ENCODE results near the gene ASXL1. TPM values are rescaled to one million over a fixed set of nuclear protein-coding genes. Genes with fewer than 3 reads are reported as not detected.

Gene ASXL1
- total RNA-seq, 1 donor, result 68.8 TPM

GRCh38 chr20:32429343-32429742 lies 71.2 kb downstream of the ASXL1 start:
- Histone ChIP-seq H3K27me3 (ENCODE audit: insufficient read depth, low read length) (no peaks in the 10 kb centered on the region), H3K4me2 (ENCODE audit: insufficient read depth, low read length) (no peak overlapping the region), H3K4me1 (ENCODE audit: insufficient read depth, low read length) (no peaks in the 10 kb centered on the region), H3K79me2 (ENCODE audit: insufficient read depth, low read length) (peaks cover 42% of the 10 kb centered on the region), H3K9me3 (ENCODE audit: low read depth, low read length) (no peaks in the 10 kb centered on the region), H3K36me3 (ENCODE audit: insufficient read depth, low read length) (peaks cover 67% of the 10 kb centered on the region), H2AFZ (ENCODE audit: low read length) (no peak overlapping the region), H3K4me3 (ENCODE audit: insufficient read depth, low read length) (no peak overlapping the region), H3K27ac (ENCODE audit: low read depth, low read length) (no peak overlapping the region), H4K20me1 (ENCODE audit: insufficient read depth, low read length) (peaks cover 18% of the 10 kb centered on the region)
- peak; percentile 11 for DNase-seq (ENCODE audit: insufficient read length, low spot score, missing footprints)
- no peak for TF ChIP-seq CTCF (IDR thresholded peaks at IDR 0.05; ENCODE audit: extremely low read depth, low read depth, low read length)

GRCh38 chr20:32429745-32430360 lies 71.7 kb downstream of the ASXL1 start:
- no peaks in the 10 kb centered on the region for H3K4me1 ChIP-seq (ENCODE audit: insufficient read depth, low read length)
- no peak for TF ChIP-seq CTCF (IDR thresholded peaks at IDR 0.05; ENCODE audit: extremely low read depth, low read depth, low read length)
- peaks cover 18% of the 10 kb centered on the region for H4K20me1 ChIP-seq (ENCODE audit: insufficient read depth, low read length)
- H2AFZ ChIP-seq (ENCODE audit: low read length), result no peak overlapping the region
- H3K36me3 ChIP-seq (ENCODE audit: insufficient read depth, low read length), result peaks cover 72% of the 10 kb centered on the region
- H3K79me2 ChIP-seq (ENCODE audit: insufficient read depth, low read length), result peaks cover 37% of the 10 kb centered on the region
- no peak overlapping the region for H3K4me3 ChIP-seq (ENCODE audit: insufficient read depth, low read length)
- no peak overlapping the region for H3K4me2 ChIP-seq (ENCODE audit: insufficient read depth, low read length)
- H3K27me3 ChIP-seq (ENCODE audit: insufficient read depth, low read length), result no peaks in the 10 kb centered on the region
- H3K27ac ChIP-seq (ENCODE audit: low read depth, low read length), result no peak overlapping the region
- no peak for DNase-seq (ENCODE audit: insufficient read length, low spot score, missing footprints)
- H3K9me3 ChIP-seq (ENCODE audit: low read depth, low read length), result no peaks in the 10 kb centered on the region

GRCh38 chr20:32431457-32431856 lies 73.3 kb downstream of the ASXL1 start:
- no peak for DNase-seq (ENCODE audit: insufficient read length, low spot score, missing footprints)
- Histone ChIP-seq H3K9me3 (ENCODE audit: low read depth, low read length) (no peaks in the 10 kb centered on the region), H4K20me1 (ENCODE audit: insufficient read depth, low read length) (peaks cover 23% of the 10 kb centered on the region), H3K4me1 (ENCODE audit: insufficient read depth, low read length) (no peaks in the 10 kb centered on the region), H3K36me3 (ENCODE audit: insufficient read depth, low read length) (peaks cover 88% of the 10 kb centered on the region), H3K27me3 (ENCODE audit: insufficient read depth, low read length) (no peaks in the 10 kb centered on the region), H3K4me3 (ENCODE audit: insufficient read depth, low read length) (no peak overlapping the region), H3K27ac (ENCODE audit: low read depth, low read length) (no peak overlapping the region), H3K4me2 (ENCODE audit: insufficient read depth, low read length) (no peak overlapping the region), H2AFZ (ENCODE audit: low read length) (no peak overlapping the region), H3K79me2 (ENCODE audit: insufficient read depth, low read length) (peaks cover 28% of the 10 kb centered on the region)
- no peak for TF ChIP-seq CTCF (IDR thresholded peaks at IDR 0.05; ENCODE audit: extremely low read depth, low read depth, low read length)

GRCh38 chr20:32432277-32432676 lies 74.1 kb downstream of the ASXL1 start:
- Histone ChIP-seq H3K36me3 (ENCODE audit: insufficient read depth, low read length) (peaks cover 93% of the 10 kb centered on the region), H3K4me1 (ENCODE audit: insufficient read depth, low read length) (no peaks in the 10 kb centered on the region), H3K27me3 (ENCODE audit: insufficient read depth, low read length) (no peaks in the 10 kb centered on the region), H2AFZ (ENCODE audit: low read length) (no peak overlapping the region), H4K20me1 (ENCODE audit: insufficient read depth, low read length) (peaks cover 25% of the 10 kb centered on the region), H3K27ac (ENCODE audit: low read depth, low read length) (no peak overlapping the region), H3K9me3 (ENCODE audit: low read depth, low read length) (no peaks in the 10 kb centered on the region), H3K4me2 (ENCODE audit: insufficient read depth, low read length) (no peak overlapping the region), H3K79me2 (ENCODE audit: insufficient read depth, low read length) (peaks cover 27% of the 10 kb centered on the region), H3K4me3 (ENCODE audit: insufficient read depth, low read length) (no peak overlapping the region)
- TF ChIP-seq CTCF (IDR thresholded peaks at IDR 0.05; ENCODE audit: extremely low read depth, low read depth, low read length), result no peak
- DNase-seq (ENCODE audit: insufficient read length, low spot score, missing footprints), result no peak

Measured in osteoblast (primary cell).